K562 (cell line): ENCODE results near the gene ADAM15. TPM values are rescaled to one million over a fixed set of nuclear protein-coding genes. Genes with fewer than 3 reads are reported as not detected.

Experiments used
- CBX5 ChIP-seq: IDR thresholded peaks from 2 replicates; pipeline ENCODE4 v1.6.1; 2014; ENCODE audit warnings: low read depth, borderline replicate concordance
- CEBPB ChIP-seq: fragments of 450-650 bp; IDR thresholded peaks from 2 replicates; pipeline ENCODE4 v1.6.1; 2016; ENCODE audit warnings: missing genetic modification characterization, missing compliant biosample characterization
- HNRNPLL ChIP-seq: fragments of 200-400 bp; formaldehyde crosslinking; IDR thresholded peaks from 2 replicates; pipeline ENCODE4 v1.6.1; 2017; ENCODE audit warnings: low read length, low read depth, mild to moderate bottlenecking; ENCODE audit not compliant: poor library complexity, severe bottlenecking
- JUND ChIP-seq, 2 experiments: IDR thresholded peaks; 2 replicates in 1 of 2; 3 replicates in 1 of 2; pipeline ENCODE4 v1.6.1; 2011; ENCODE audit warnings: borderline replicate concordance in 2 of 2, low read depth in 2 of 2, low read length in 2 of 2, improper control_type of control experiment in 1 of 2, missing biosample characterization in 1 of 2, missing genetic modification characterization in 1 of 2, missing genetic modification reagents in 1 of 2
- KAT7 ChIP-seq: sonication (generic); formaldehyde crosslinking; IDR thresholded peaks from 2 replicates; pipeline ENCODE4 v1.8.0; 2022; ENCODE audit warnings: missing genetic modification reagents, mild to moderate bottlenecking, borderline replicate concordance
- KDM4B ChIP-seq, 2 experiments: fragments of 450-650 bp in 1 of 2; sonication (generic) in 1 of 2; IDR thresholded peaks; 2 replicates each; pipeline ENCODE4 v1.6.1; 2016 to 2017; ENCODE audit warnings: borderline replicate concordance in 2 of 2, antibody characterized with exemption in 1 of 2, low read depth in 1 of 2, mild to moderate bottlenecking in 1 of 2
- MTF1 ChIP-seq: fragments of 250-450 bp; sonication (Bioruptor Pico); IDR thresholded peaks from 2 replicates; pipeline ENCODE4 v1.9.0; 2021; ENCODE audit warnings: moderate library complexity, mild to moderate bottlenecking, inconsistent platforms, borderline replicate concordance
- NR1H2 ChIP-seq: sonication (generic); formaldehyde crosslinking; IDR thresholded peaks from 2 replicates; pipeline ENCODE4 v1.4.0; 2020; ENCODE audit warnings: mild to moderate bottlenecking, missing genetic modification reagents
- PHF21A ChIP-seq: fragments of 450-650 bp; IDR thresholded peaks from 2 replicates; pipeline ENCODE4 v1.6.1; 2017; ENCODE audit warnings: low read depth, borderline replicate concordance
- PRPF4 ChIP-seq: fragments of 200-400 bp; formaldehyde crosslinking; IDR thresholded peaks from one replicate; pipeline ENCODE4 v1.6.1; 2017; ENCODE audit warnings: low read length, low read depth, mild to moderate bottlenecking; ENCODE audit not compliant: insufficient read depth, poor library complexity, severe bottlenecking
- RBM39 ChIP-seq: fragments of 200-400 bp; formaldehyde crosslinking; optimal IDR thresholded peaks from 2 replicates; pipeline ENCODE3; 2018; ENCODE audit warnings: low read depth, low read length
- SMC3 ChIP-seq: conservative IDR thresholded peaks from 2 replicates; pipeline ENCODE4 v1.6.1; 2011; ENCODE audit warnings: low read depth, low read length, improper control_type of control experiment; ENCODE audit not compliant: insufficient read depth
- TBL1XR1 ChIP-seq, 2 experiments: IDR thresholded peaks; 2 replicates each; pipeline ENCODE4 v1.6.1; 2012; ENCODE audit warnings: improper control_type of control experiment in 2 of 2, low read length in 2 of 2, mild to moderate bottlenecking in 1 of 2
- TCF3 ChIP-seq: sonication (generic); formaldehyde crosslinking; IDR thresholded peaks from 2 replicates; pipeline ENCODE4 v1.4.0; 2020; ENCODE audit warnings: mild to moderate bottlenecking, missing genetic modification reagents
- U2AF1 ChIP-seq: fragments of 200-400 bp; formaldehyde crosslinking; optimal IDR thresholded peaks from 2 replicates; pipeline ENCODE3; 2017; ENCODE audit warnings: mild to moderate bottlenecking, low read depth, low read length, moderate library complexity
- ZFP1 ChIP-seq: fragments of 450-650 bp; formaldehyde crosslinking; IDR thresholded peaks from 2 replicates; pipeline ENCODE4 v1.4.0; 2020; ENCODE audit warnings: mild to moderate bottlenecking, mixed read lengths
- ZFP91 ChIP-seq: sonication (generic); formaldehyde crosslinking; IDR thresholded peaks from 2 replicates; pipeline ENCODE4 v1.8.0; 2022; ENCODE audit warnings: mild to moderate bottlenecking, missing genetic modification reagents
- ZNF311 ChIP-seq: fragments of 250-450 bp; sonication (Bioruptor Pico); IDR thresholded peaks from 2 replicates; pipeline ENCODE4 v1.4.0; 2020; ENCODE audit warnings: mild to moderate bottlenecking, moderate library complexity
- ZNF436 ChIP-seq: fragments of 250-450, 450-650 bp; sonication (Bioruptor Pico); formaldehyde crosslinking; IDR thresholded peaks from 2 replicates; pipeline ENCODE4 v1.7.0; 2020; ENCODE audit warnings: mild to moderate bottlenecking
- ZNF764 ChIP-seq: fragments of 250-450 bp; sonication (Bioruptor Pico); IDR thresholded peaks from 2 replicates; pipeline ENCODE4 v1.4.0; 2020; ENCODE audit warnings: low read depth, mild to moderate bottlenecking, moderate library complexity
- polyA plus RNA-seq, 8 experiments: library from polyadenylated mRNA; depleted of rRNA in 4 of 8; stranded (reverse) in 5 of 8; unstranded in 3 of 8; fragments of >200 nt; fragmentation: Nextera tagmentation in 2 of 8; fragmentation: Illumina TruSeq in 1 of 8; extraction: Ambion mirVana in 2 of 8; extraction: Trizol in 1 of 8; gene quantifications; 2 replicates each; pipeline versions ENCODE4 v1.2.1 to v1.2.3, GENCODE V29; 2011 to 2014; ENCODE audit warnings: inconsistent platforms in 1 of 8, missing spikeins in 1 of 8
- total RNA-seq, 7 experiments: library from RNA; depleted of rRNA in 6 of 7; stranded (reverse); fragments of >200 nt in 6 of 7; fragmentation: Illumina TruSeq in 2 of 7; extraction: Trizol in 2 of 7; gene quantifications; 2 replicates each; pipeline versions ENCODE4 v1.2.1 to v1.2.3, GENCODE V29; 2011 to 2021; ENCODE audit warnings: low replicate concordance in 1 of 7
- TF ChIP-seq, protein P1 (sequence below): fragments of 250-450 bp; sonication (Bioruptor Pico); IDR thresholded peaks from 2 replicates; pipeline ENCODE4 v1.5.0; 2020; ENCODE audit warnings: mild to moderate bottlenecking, borderline replicate concordance

ADAM15 gene
- total and polyA plus RNA-seq, 9 of the 15 experiments (the other 6 are each of a cell fraction or from before 2014, with no cell fraction given), result 0.69 to 72.3 (median 32.8) TPM

GRCh38 chr1:155091071-155092051 is 40.2 kb downstream of the ADAM15 start (continued):
- TF ChIP-seq PRPF4, result no peak
- TF ChIP-seq ZFP91, result no peak
- no peak for TF ChIP-seq CBX5
- no peak for TF ChIP-seq ZFP1
- TF ChIP-seq SMC3, result peak; percentile 96
- no peak for TF ChIP-seq U2AF1
- TF ChIP-seq ZNF436, result no peak
- no peak for TF ChIP-seq ZNF311
- no peak for TF ChIP-seq PHF21A
- no peak for TF ChIP-seq TBL1XR1 (IDR thresholded peaks at IDR 0.05; ENCODE audit: low read length in 2 of 2)
- TF ChIP-seq NR1H2 (CRISPR knock-in tag), result no peak
- TF ChIP-seq CEBPB (tag), result no peak
- TF ChIP-seq KAT7 (CRISPR knock-in tag), result peak; percentile 54; the same call in 1 of the 2 replicates
- TF ChIP-seq TCF3 (CRISPR knock-in tag), result no peak
- TF ChIP-seq HNRNPLL, result peak; percentile 15
- no peak for TF ChIP-seq RBM39
- TF ChIP-seq JUND (IDR thresholded peaks at IDR 0.05; ENCODE audit: borderline replicate concordance, low read depth, low read length), result peak; percentile 24; the same call in 1 of the 2 replicates
- TF ChIP-seq JUND (tag; IDR thresholded peaks at IDR 0.05; ENCODE audit: borderline replicate concordance, low read depth, low read length), result no peak
- TF ChIP-seq MTF1 (CRISPR knock-in tag), result no peak
- TF ChIP-seq ZNF764 (CRISPR knock-in tag), result peak; percentile 88
- TF ChIP-seq, protein P1, sequence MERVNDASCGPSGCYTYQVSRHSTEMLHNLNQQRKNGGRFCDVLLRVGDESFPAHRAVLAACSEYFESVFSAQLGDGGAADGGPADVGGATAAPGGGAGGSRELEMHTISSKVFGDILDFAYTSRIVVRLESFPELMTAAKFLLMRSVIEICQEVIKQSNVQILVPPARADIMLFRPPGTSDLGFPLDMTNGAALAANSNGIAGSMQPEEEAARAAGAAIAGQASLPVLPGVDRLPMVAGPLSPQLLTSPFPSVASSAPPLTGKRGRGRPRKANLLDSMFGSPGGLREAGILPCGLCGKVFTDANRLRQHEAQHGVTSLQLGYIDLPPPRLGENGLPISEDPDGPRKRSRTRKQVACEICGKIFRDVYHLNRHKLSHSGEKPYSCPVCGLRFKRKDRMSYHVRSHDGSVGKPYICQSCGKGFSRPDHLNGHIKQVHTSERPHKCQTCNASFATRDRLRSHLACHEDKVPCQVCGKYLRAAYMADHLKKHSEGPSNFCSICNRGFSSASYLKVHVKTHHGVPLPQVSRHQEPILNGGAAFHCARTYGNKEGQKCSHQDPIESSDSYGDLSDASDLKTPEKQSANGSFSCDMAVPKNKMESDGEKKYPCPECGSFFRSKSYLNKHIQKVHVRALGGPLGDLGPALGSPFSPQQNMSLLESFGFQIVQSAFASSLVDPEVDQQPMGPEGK (CRISPR knock-in tag), result no peak
- 0 out of 4 replicates have a peak, but pooled peaks of 1 of the 2 experiments have one; percentile 69 for TF ChIP-seq KDM4B (IDR thresholded peaks at IDR 0.05; ENCODE audit: borderline replicate concordance in 2 of 2, low read depth in 1 of 2)
